IMR-90 (cell line): ENCODE data around the gene SLIT3. TPM values are rescaled to one million over a fixed set of nuclear protein-coding genes. Genes with fewer than 3 reads are reported as not detected.

Experiments
- ATAC-seq: fragments of 200-7000 bp; cut with Tn5 transposase; 2 replicates; pipeline ENCODE4 v1.9.1; 2020; ENCODE audit warnings: low read depth, mild to moderate bottlenecking, moderate library complexity
- BruUV-seq: library from RNA; stranded (reverse); fragments of 400-500 nt; replicated peaks from 2 replicates; lab custom pipeline; 2021; lab: Mats Ljungman, UMichigan
- CTCF ChIA-PET: fragments of 300-600 bp; formaldehyde crosslinking; extraction: SDS; loops from one replicate; lab custom pipeline; 2021; ENCODE audit warnings: antibody characterized with exemption; lab: Yijun Ruan, JAX
- POLR2A ChIA-PET: fragments of 300-600 bp; sonication (Branson Sonifier 250); formaldehyde crosslinking; loops from one replicate; lab custom pipeline; 2022; ENCODE audit warnings: antibody characterized with exemption; ENCODE audit not compliant: unreplicated experiment; lab: Charles Lee
- DNase-seq: peaks from one replicate; pipeline ENCODE4 v3.0.0; 2013
- H2AFZ ChIP-seq: replicated peaks from 2 replicates; pipeline ENCODE3; 2013; ENCODE audit warnings: low read length, mild to moderate bottlenecking; ENCODE audit not compliant: poor library complexity
- H2AK5ac ChIP-seq: 2 replicates; pipeline ENCODE4 v1.6.1; 2013; ENCODE audit warnings: low read depth, low read length, inconsistent platforms
- H2AK9ac ChIP-seq: replicated peaks from 2 replicates; pipeline ENCODE3; 2013; ENCODE audit warnings: mild to moderate bottlenecking, low read depth, low read length, moderate library complexity; ENCODE audit not compliant: poor library complexity
- H2BK120ac ChIP-seq: 2 replicates; pipeline ENCODE4 v1.6.1; 2013; ENCODE audit warnings: low read depth, low read length, inconsistent platforms
- H2BK15ac ChIP-seq: 3 replicates; pipeline ENCODE4 v1.6.1; 2013; ENCODE audit warnings: low read depth, low read length, inconsistent platforms
- H2BK20ac ChIP-seq: 2 replicates; pipeline ENCODE4 v1.6.1; 2013; ENCODE audit warnings: low read depth, mild to moderate bottlenecking, inconsistent platforms, low read length, moderate library complexity
- H2BK5ac ChIP-seq: 2 replicates; pipeline ENCODE4 v1.6.1; 2013; ENCODE audit warnings: mild to moderate bottlenecking, low read depth, low read length, inconsistent platforms; ENCODE audit not compliant: poor library complexity, severe bottlenecking
- H3K14ac ChIP-seq: replicated peaks from 2 replicates; pipeline ENCODE4 v1.6.1; 2013; ENCODE audit warnings: low read depth, low read length, inconsistent platforms
- H3K18ac ChIP-seq: 2 replicates; pipeline ENCODE4 v1.6.1; 2013; ENCODE audit warnings: low read depth, low read length, control low read depth
- H3K23ac ChIP-seq: 2 replicates; pipeline ENCODE4 v1.6.1; 2013; ENCODE audit warnings: low read depth, low read length, inconsistent platforms
- H3K27ac ChIP-seq: 2 replicates; pipeline ENCODE4 v1.5.1; 2013; ENCODE audit warnings: mild to moderate bottlenecking, control low read depth, low read length; ENCODE audit not compliant: insufficient read depth
- H3K27me3 ChIP-seq: 2 replicates; pipeline ENCODE4 v1.6.1; 2013; ENCODE audit warnings: low read length; ENCODE audit not compliant: control insufficient read depth, insufficient read depth
- H3K36me3 ChIP-seq: 2 replicates; pipeline ENCODE4 v1.6.1; 2013; ENCODE audit warnings: low read length, mixed read lengths; ENCODE audit not compliant: control insufficient read depth, insufficient read depth
- H3K4ac ChIP-seq: 2 replicates; pipeline ENCODE4 v1.6.1; 2013; ENCODE audit warnings: low read depth, low read length, inconsistent platforms
- H3K4me1 ChIP-seq: 2 replicates; pipeline ENCODE4 v1.6.1; 2013; ENCODE audit warnings: low read length, mixed read lengths; ENCODE audit not compliant: control insufficient read depth, insufficient read depth
- H3K4me2 ChIP-seq: 2 replicates; pipeline ENCODE4 v1.6.1; 2013; ENCODE audit warnings: low read depth, mild to moderate bottlenecking, control low read depth, low read length, moderate library complexity
- H3K4me3 ChIP-seq: 2 replicates; pipeline ENCODE4 v1.5.1; 2013; ENCODE audit warnings: low read depth, mild to moderate bottlenecking, control low read depth, low read length, moderate library complexity; ENCODE audit not compliant: insufficient read depth
- H3K56ac ChIP-seq: 2 replicates; pipeline ENCODE4 v1.6.1; 2013; ENCODE audit warnings: low read length, inconsistent platforms; ENCODE audit not compliant: insufficient read depth; ENCODE audit errors: extremely low read depth
- H3K79me1 ChIP-seq, 2 experiments: 2 replicates each; pipeline ENCODE4 v1.6.1; 2013; ENCODE audit warnings: low read length in 2 of 2, inconsistent platforms in 1 of 2, low read depth in 1 of 2
- H3K9ac ChIP-seq: 2 replicates; pipeline ENCODE4 v1.6.1; 2013; ENCODE audit warnings: low read depth, low read length, control low read depth
- H3K9me1 ChIP-seq: 2 replicates; pipeline ENCODE4 v1.6.1; 2013; ENCODE audit warnings: low read length, inconsistent platforms; ENCODE audit not compliant: insufficient read depth
- H3K9me3 ChIP-seq: 2 replicates; pipeline ENCODE4 v1.6.1; 2013; ENCODE audit warnings: low read length; ENCODE audit not compliant: control insufficient read depth, insufficient read depth
- H4K20me1 ChIP-seq: 2 replicates; pipeline ENCODE4 v1.6.1; 2013; ENCODE audit warnings: low read length, inconsistent platforms; ENCODE audit not compliant: insufficient read depth
- H4K5ac ChIP-seq: 2 replicates; pipeline ENCODE4 v1.6.1; 2013; ENCODE audit warnings: mild to moderate bottlenecking, low read depth, low read length, control low read depth
- H4K8ac ChIP-seq, 2 experiments: 2 replicates each; pipeline ENCODE4 v1.6.1; 2013; ENCODE audit warnings: low read depth in 2 of 2, low read length in 2 of 2, control low read depth in 1 of 2, inconsistent platforms in 1 of 2
- H4K91ac ChIP-seq: 2 replicates; pipeline ENCODE4 v1.6.1; 2013; ENCODE audit warnings: low read depth, low read length, inconsistent platforms; ENCODE audit not compliant: insufficient read depth
- BHLHE40 ChIP-seq: fragments of 150-350 bp; IDR thresholded peaks from 2 replicates; pipeline ENCODE4 v1.6.1; 2016; ENCODE audit warnings: mild to moderate bottlenecking, low read depth, low read length
- CEBPB ChIP-seq: IDR thresholded peaks from 2 replicates; pipeline ENCODE4 v1.6.1; 2012; ENCODE audit warnings: low read depth, low read length, improper control_type of control experiment
- CHD1 ChIP-seq: IDR thresholded peaks from 2 replicates; pipeline ENCODE4 v1.6.1; 2012; ENCODE audit warnings: low read depth, low read length, improper control_type of control experiment
- CTCF ChIP-seq: conservative IDR thresholded peaks from 2 replicates; pipeline ENCODE4 v1.5.1; 2012; ENCODE audit warnings: mild to moderate bottlenecking, low read depth, low read length, improper control_type of control experiment
- FOS ChIP-seq: fragments of 150-350 bp; IDR thresholded peaks from 2 replicates; pipeline ENCODE4 v1.6.1; 2016; ENCODE audit warnings: low read depth, low read length
- MAFK ChIP-seq: IDR thresholded peaks from 2 replicates; pipeline ENCODE4 v1.6.1; 2012; ENCODE audit warnings: low read depth, low read length, improper control_type of control experiment
- MAZ ChIP-seq: IDR thresholded peaks from 2 replicates; pipeline ENCODE4 v1.6.1; 2012; ENCODE audit warnings: low read depth, mild to moderate bottlenecking, low read length, improper control_type of control experiment, moderate library complexity, borderline replicate concordance
- NFE2L2 ChIP-seq: fragments of 150-350 bp; IDR thresholded peaks from 2 replicates; pipeline ENCODE4 v1.6.1; 2016; ENCODE audit warnings: low read depth, mild to moderate bottlenecking, low read length
- POLR2A ChIP-seq: IDR thresholded peaks from 2 replicates; pipeline ENCODE4 v1.6.1; 2012; ENCODE audit warnings: mild to moderate bottlenecking, low read depth, low read length
- RAD21 ChIP-seq: IDR thresholded peaks from 2 replicates; pipeline ENCODE4 v1.6.1; 2012; ENCODE audit warnings: low read length, improper control_type of control experiment
- RCOR1 ChIP-seq: IDR thresholded peaks from 2 replicates; pipeline ENCODE4 v1.6.1; 2012; ENCODE audit warnings: mild to moderate bottlenecking, low read length, improper control_type of control experiment; ENCODE audit not compliant: insufficient replicate concordance
- RFX5 ChIP-seq: IDR thresholded peaks from 2 replicates; pipeline ENCODE4 v1.8.0; 2012; ENCODE audit warnings: low read depth, mild to moderate bottlenecking, low read length, moderate library complexity
- USF2 ChIP-seq: fragments of 150-350 bp; IDR thresholded peaks from 2 replicates; pipeline ENCODE4 v1.6.1; 2017; ENCODE audit warnings: mild to moderate bottlenecking, antibody characterized with exemption, low read length, low read depth
- WGBS, 2 experiments: methylation state at CpG; one replicate each; pipeline versions ENCODE4 v1.1.5 to v1.1.7; 2013; ENCODE audit warnings: missing lambda C conversion rate in 2 of 2; ENCODE audit not compliant: insufficient read length in 1 of 2; ENCODE audit errors: extremely low coverage in 2 of 2; 5-methylcytosine and 5-hydroxymethylcytosine counted together
- dilution Hi-C: fragments of 300-500 bp; cut with HindIII; formaldehyde crosslinking; loops from one replicate; pipeline ENCODE4 v1.14.3; 2018; ENCODE audit warnings: low sequenced_read_pairs; ENCODE audit not compliant: unreplicated experiment
- in situ Hi-C: fragments of 300-500 bp; cut with MboI; formaldehyde crosslinking; loops from 3 replicates; pipeline ENCODE4 v1.14.3; 2019; ENCODE audit warnings: low sequenced_read_pairs, inconsistent platforms, mixed read lengths
- intact Hi-C: fragments of 100-400 bp; cut with micrococcal nuclease; formaldehyde crosslinking; loops from 2 replicates; pipeline ENCODE4 v1.10.0; 2022
- polyA plus RNA-seq, 3 experiments: library from polyadenylated mRNA; depleted of rRNA; stranded (reverse); fragments of >200 nt; gene quantifications; 2 replicates each; pipeline ENCODE4 v1.2.3, GENCODE V29; 2012; ENCODE audit warnings: low replicate concordance in 1 of 3
- total RNA-seq: library from RNA; depleted of rRNA; stranded (reverse); fragments of >200 nt; gene quantifications from 2 replicates; pipeline ENCODE4 v1.2.3, GENCODE V29; 2012

Gene SLIT3
- total and polyA plus RNA-seq, 2 of the 4 experiments (the other 2 are of a cell fraction): 0.18 to 0.50 TPM

GRCh38 chr5:169222934-169223594 lies 77.9 kb downstream of the SLIT3 start:
- H3K27ac ChIP-seq: no peak overlapping the region
- H3K18ac ChIP-seq: no peak overlapping the region
- H4K5ac ChIP-seq: no peak overlapping the region
- intact Hi-C loops (no loop called here), in situ Hi-C loops (no loop called here), dilution Hi-C loops (no loop called here)
- H3K14ac ChIP-seq: no peak overlapping the region
- H2BK20ac ChIP-seq: no peak overlapping the region
- 50% methylated on average over 3 of the region's 9 CpGs; no CpG with 5 or more reads in 1 of the 2 experiments for WGBS, 2 experiments
- TF ChIP-seq CTCF (no peak), FOS (no peak), MAZ (no peak), CHD1 (no peak), BHLHE40 (no peak), POLR2A (no peak), RFX5 (no peak), CEBPB (no peak), USF2 (no peak), RCOR1 (no peak), NFE2L2 (no peak), MAFK (no peak), RAD21 (no peak)
- H3K27me3 ChIP-seq: no peaks in the 10 kb centered on the region
- DNase-seq: no peak
- H3K9me3 ChIP-seq: peaks cover 8% of the 10 kb centered on the region; the same call in 1 of the 2 replicates
- no peak overlapping the region for H4K8ac ChIP-seq
- H3K4ac ChIP-seq: no peak overlapping the region
- no TSS peak for BruUV-seq
- H2AFZ ChIP-seq: no peak overlapping the region
- no peak overlapping the region for H2AK9ac ChIP-seq
- H2AK5ac ChIP-seq: no peak overlapping the region
- no peak overlapping the region for H3K23ac ChIP-seq
- H3K4me2 ChIP-seq: no peak overlapping the region
- no peaks in the 10 kb centered on the region for H3K9me1 ChIP-seq
- H2BK120ac ChIP-seq: no peak overlapping the region
- H2BK5ac ChIP-seq: no peak overlapping the region
- no peak overlapping the region for H3K9ac ChIP-seq
- no peaks in the 10 kb centered on the region for H4K20me1 ChIP-seq
- POLR2A ChIA-PET: no interaction called here
- CTCF ChIA-PET: no interaction called here
- H3K56ac ChIP-seq: no peak overlapping the region
- ATAC-seq: no peak
- no peaks in the 10 kb centered on the region for H3K36me3 ChIP-seq
- H3K79me1 ChIP-seq: no peaks in the 10 kb centered on the region
- no peaks in the 10 kb centered on the region for H3K4me1 ChIP-seq
- H4K91ac ChIP-seq: no peak overlapping the region
- no peak overlapping the region for H2BK15ac ChIP-seq
- no peak overlapping the region for H3K4me3 ChIP-seq
